Measurements from ENCODE around the gene PDE6D. TPM values are rescaled to one million over a fixed set of nuclear protein-coding genes. Genes with fewer than 3 reads are reported as not detected.

The PDE6D gene
- total RNA-seq, 4 donors from 2014 or later = 12.6 to 29.4 (median 23.6) TPM

GRCh38 chr2:231786177-231786916 lies 5.3 kb upstream of the PDE6D start, which contains the start of gene COPS7B:
TSS of gene COPS7B (plus strand) at chr2:231786445. CDS start at chr2:231788571, 2,126 bp downstream.
- TF ChIP-seq, protein P1, sequence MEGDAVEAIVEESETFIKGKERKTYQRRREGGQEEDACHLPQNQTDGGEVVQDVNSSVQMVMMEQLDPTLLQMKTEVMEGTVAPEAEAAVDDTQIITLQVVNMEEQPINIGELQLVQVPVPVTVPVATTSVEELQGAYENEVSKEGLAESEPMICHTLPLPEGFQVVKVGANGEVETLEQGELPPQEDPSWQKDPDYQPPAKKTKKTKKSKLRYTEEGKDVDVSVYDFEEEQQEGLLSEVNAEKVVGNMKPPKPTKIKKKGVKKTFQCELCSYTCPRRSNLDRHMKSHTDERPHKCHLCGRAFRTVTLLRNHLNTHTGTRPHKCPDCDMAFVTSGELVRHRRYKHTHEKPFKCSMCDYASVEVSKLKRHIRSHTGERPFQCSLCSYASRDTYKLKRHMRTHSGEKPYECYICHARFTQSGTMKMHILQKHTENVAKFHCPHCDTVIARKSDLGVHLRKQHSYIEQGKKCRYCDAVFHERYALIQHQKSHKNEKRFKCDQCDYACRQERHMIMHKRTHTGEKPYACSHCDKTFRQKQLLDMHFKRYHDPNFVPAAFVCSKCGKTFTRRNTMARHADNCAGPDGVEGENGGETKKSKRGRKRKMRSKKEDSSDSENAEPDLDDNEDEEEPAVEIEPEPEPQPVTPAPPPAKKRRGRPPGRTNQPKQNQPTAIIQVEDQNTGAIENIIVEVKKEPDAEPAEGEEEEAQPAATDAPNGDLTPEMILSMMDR (IDR thresholded peaks at IDR 0.05; ENCODE audit: low read depth) = no peak

GRCh38 chr2:231785822-231786176 lies 4.7 kb upstream of the PDE6D start:
- TF ChIP-seq, protein P1 (IDR thresholded peaks at IDR 0.05; ENCODE audit: low read depth) = no peak

DNA sequence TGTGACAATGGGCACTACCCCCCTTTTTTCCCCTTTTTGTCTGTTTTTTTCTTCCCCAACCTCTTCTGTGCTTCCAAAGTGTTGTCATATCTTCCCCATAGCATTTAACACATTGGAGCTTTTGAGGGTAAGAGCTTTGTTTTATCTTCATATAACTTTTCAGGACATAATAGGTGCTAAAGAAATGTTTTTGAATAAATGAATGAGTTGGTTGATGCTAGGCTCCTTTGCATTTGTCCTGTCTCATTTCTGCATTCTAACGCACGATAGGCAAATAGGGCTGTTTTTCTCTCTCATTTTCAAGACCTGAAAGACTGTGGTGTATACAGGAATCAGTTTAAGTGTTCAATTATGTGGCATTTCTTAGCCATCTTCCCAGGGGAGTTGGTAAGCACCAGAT lies 4.3 kb upstream of the PDE6D start:
- TF ChIP-seq, protein P1 (IDR thresholded peaks at IDR 0.05; ENCODE audit: low read depth) = no peak

- TF ChIP-seq, protein P1 (IDR thresholded peaks at IDR 0.05; ENCODE audit: low read depth) = no peak
Observed at GRCh38 chr2:231781798-231782726, 980 bp upstream of the PDE6D start.

- TF ChIP-seq, protein P1 (IDR thresholded peaks at IDR 0.05; ENCODE audit: low read depth) = no peak
Observed at GRCh38 chr2:231780123-231780908, 766 bp downstream of the PDE6D start.

DNA sequence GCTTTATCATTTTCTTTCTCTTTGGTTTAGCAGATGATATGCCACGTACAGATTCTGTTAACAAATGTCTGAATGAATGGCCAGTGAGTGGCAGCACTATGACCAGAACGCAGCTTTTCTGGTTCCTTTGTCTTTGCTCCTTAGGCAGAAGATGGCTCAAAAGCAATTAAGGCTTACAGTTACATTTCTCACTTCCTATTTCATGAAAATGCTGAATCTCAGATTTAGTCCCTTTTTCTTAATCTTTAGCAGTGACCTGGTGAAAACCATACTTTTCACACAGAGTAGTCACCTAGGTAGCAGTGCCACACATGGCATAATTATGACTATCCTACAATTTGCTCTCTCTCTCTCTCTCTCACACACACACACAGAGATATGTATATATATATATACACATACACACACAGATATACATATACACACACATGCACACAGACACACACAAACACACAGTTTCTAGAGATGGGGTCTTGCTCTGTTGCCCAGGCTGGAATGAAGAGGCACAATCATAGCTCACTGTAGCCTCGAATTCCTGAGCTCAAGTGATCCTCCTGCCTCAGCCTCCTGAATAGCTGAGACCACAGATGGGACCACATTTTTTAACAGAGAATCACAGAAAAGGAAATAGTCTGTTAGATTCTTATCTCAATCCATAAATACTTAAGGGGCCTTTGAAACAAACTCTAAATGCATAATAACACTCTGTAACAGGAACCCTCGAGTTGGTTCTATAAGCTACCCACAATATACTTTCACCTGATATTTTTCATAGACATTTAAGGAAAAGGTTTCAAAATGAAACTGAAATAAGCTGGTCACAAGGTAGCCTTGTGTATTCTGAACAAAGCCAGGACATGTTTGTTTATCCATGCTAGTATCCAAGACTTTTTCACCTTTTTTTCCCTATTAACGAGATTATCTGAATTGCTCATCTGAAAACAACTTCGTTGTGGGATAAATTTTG lies 11.6 kb downstream of the PDE6D start:
- TF ChIP-seq, protein P1 (IDR thresholded peaks at IDR 0.05; ENCODE audit: low read depth) = no peak
